Suprapubic skin (tissue), 3 donors: ENCODE measurements around the gene SIGLEC15.

ENCODE experiments used
- CTCF ChIP-seq, 2 donors: fragments of 200-600 bp in 1 of 2; fragments of 450-650 bp in 1 of 2; sonication (generic) in 1 of 2; IDR thresholded peaks; one replicate each; pipeline ENCODE4 v1.5.1; 2016 to 2019; ENCODE audit warnings: antibody characterized with exemption in 2 of 2, mild to moderate bottlenecking in 1 of 2, moderate library complexity in 1 of 2
- EP300 ChIP-seq: sonication (generic); formaldehyde crosslinking; IDR thresholded peaks from one replicate; pipeline ENCODE4 v1.6.1; 2017; ENCODE audit warnings: antibody characterized with exemption

- no peak for TF ChIP-seq CTCF (IDR thresholded peaks at IDR 0.05)
- TF ChIP-seq EP300: no peak
These were observed 64.1 kb downstream of the SIGLEC15 start for GRCh38 chr18:45889419-45890064.
